ENCODE results near the gene TRAPPC2L. TPM values are rescaled to one million over a fixed set of nuclear protein-coding genes. Genes with fewer than 3 reads are reported as not detected.

Gene TRAPPC2L
- total and polyA plus RNA-seq, 3 experiments from 2014 or later = 90.0 to 106 (median 104) TPM

- POLR2A ChIA-PET = no interaction called here
- no peak overlapping the region for H3K4me3 Mint-ChIP-seq
These were observed 17.8 kb upstream of the TRAPPC2L start for GRCh38 chr16:88839026-88839529.

DNA sequence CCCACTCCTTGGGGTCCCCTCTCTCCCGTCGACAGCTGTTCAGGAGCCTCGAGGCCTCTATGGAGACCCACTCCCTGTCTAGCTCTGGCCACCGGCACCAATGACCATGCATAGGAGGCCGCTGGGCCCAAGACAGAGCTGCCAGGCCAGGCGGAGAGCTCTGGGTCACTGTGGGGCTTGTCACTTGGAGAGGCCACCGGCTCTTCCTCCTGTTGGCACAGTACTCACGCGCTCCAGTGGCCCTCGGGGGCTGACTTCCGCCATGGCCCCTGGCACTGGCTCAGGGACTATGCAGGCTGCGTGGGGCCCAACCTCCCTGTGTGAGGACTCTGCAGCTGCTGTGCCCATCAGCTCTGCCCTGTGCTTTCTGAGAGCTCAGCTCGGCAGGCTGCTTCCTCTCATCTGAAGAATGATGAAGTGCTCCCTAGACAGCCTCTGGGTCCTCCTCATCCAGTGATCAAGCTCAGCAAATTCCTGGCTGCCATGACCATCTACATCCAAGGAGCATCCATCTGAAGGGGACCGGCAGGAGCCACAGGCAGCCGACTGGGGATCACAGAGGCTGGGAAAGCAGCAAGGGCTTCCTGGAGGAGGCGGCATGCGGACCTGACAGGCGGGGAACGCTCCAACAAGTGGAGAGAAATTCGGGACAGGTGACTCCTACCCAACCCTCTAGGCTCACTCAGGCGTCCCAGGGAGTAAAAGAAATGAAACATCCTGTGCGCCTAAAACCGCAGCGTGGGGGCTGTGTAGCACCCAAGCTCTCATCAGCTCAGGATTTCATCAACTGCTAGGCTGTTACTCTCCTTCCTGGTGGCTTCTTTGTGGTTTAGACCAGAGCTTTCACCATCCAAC, 17.0 kb upstream of the TRAPPC2L start:
- peaks cover 0 to 42% (median 3%) of the 10 kb centered on the region in 3 donors for H3K36me3 Mint-ChIP-seq
- no peaks in the 10 kb centered on the region for H3K9me3 Mint-ChIP-seq
- Histone ChIP-seq H3K4me1 (ENCODE audit: insufficient read depth, low read length) (no peaks in the 10 kb centered on the region), H3K9me3 (ENCODE audit: low read length) (no peaks in the 10 kb centered on the region), H3K27me3 (ENCODE audit: insufficient read depth, low read length, poor library complexity, severe bottlenecking) (no peaks in the 10 kb centered on the region), H3K27ac (ENCODE audit: low read depth, low read length) (no peak overlapping the region), H3K4me3 (ENCODE audit: low read length) (no peak overlapping the region), H3K36me3 (ENCODE audit: insufficient read depth, low read length) (no peaks in the 10 kb centered on the region)
- H3K27ac Mint-ChIP-seq = no peak overlapping the region
- peaks cover 0 to 4% (median 0%) of the 10 kb centered on the region in 3 donors for H3K4me1 Mint-ChIP-seq
- POLR2A ChIA-PET = interaction anchor here (0.9 kb wide), 1 partner anchor 25 kb away, joined by 3 read pairs; no protein-coding TSS in a partner anchor
- H3K27me3 Mint-ChIP-seq = no peaks in the 10 kb centered on the region
- CTCF ChIA-PET = interaction anchor here (0.8 kb wide), 1 partner anchor 17 kb away, joined by 4 read pairs; the partner anchor contains the start of genes GALNS and TRAPPC2L
- no peak for DNase-seq
- H3K4me3 Mint-ChIP-seq = no peak overlapping the region

More at GRCh38 chr16:88839026-88839529, 17.8 kb upstream of the TRAPPC2L start:
- Histone ChIP-seq H3K27ac (ENCODE audit: low read depth, low read length) (no peak overlapping the region), H3K36me3 (ENCODE audit: insufficient read depth, low read length) (no peaks in the 10 kb centered on the region), H3K27me3 (ENCODE audit: insufficient read depth, low read length, poor library complexity, severe bottlenecking) (no peaks in the 10 kb centered on the region), H3K4me3 (ENCODE audit: low read length) (no peak overlapping the region), H3K4me1 (ENCODE audit: insufficient read depth, low read length) (no peaks in the 10 kb centered on the region), H3K9me3 (ENCODE audit: low read length) (no peaks in the 10 kb centered on the region)
- Mint-ChIP-seq H3K27me3 (no peaks in the 10 kb centered on the region), H3K27ac (no peak overlapping the region), H3K36me3 (peaks cover 0 to 42% (median 3%) of the 10 kb centered on the region in 3 donors), H3K9me3 (no peaks in the 10 kb centered on the region), H3K4me1 (peaks cover 0 to 4% (median 0%) of the 10 kb centered on the region in 3 donors)
- DNase-seq = no peak
- CTCF ChIA-PET = no interaction called here

- ChIA-PET CTCF (interaction anchor here (0.9 kb wide), 1 partner anchor 8 kb away, joined by 3 read pairs; no protein-coding TSS in a partner anchor), POLR2A (no interaction called here)
- no peaks in the 10 kb centered on the region for H3K4me1 ChIP-seq (ENCODE audit: insufficient read depth, low read length)
- Mint-ChIP-seq H3K9me3 (no peaks in the 10 kb centered on the region), H3K27me3 (no peaks in the 10 kb centered on the region), H3K36me3 (peaks cover 0 to 36% (median 3%) of the 10 kb centered on the region in 3 donors), H3K27ac (no peak overlapping the region), H3K4me1 (peaks cover 0 to 4% (median 0%) of the 10 kb centered on the region in 3 donors), H3K4me3 (no peak overlapping the region)
- H3K36me3 ChIP-seq (ENCODE audit: insufficient read depth, low read length) = no peaks in the 10 kb centered on the region
- no peaks in the 10 kb centered on the region for H3K27me3 ChIP-seq (ENCODE audit: insufficient read depth, low read length, poor library complexity, severe bottlenecking)
- no peak overlapping the region for H3K27ac ChIP-seq (ENCODE audit: low read depth, low read length)
- H3K9me3 ChIP-seq (ENCODE audit: low read length) = no peaks in the 10 kb centered on the region
- DNase-seq = no peak
- no peak overlapping the region for H3K4me3 ChIP-seq (ENCODE audit: low read length)
These were observed 16.2 kb upstream of the TRAPPC2L start for GRCh38 chr16:88840600-88841215.

GRCh38 chr16:88841521-88842307, 15.2 kb upstream of the TRAPPC2L start:
- DNase-seq = no peak
- Mint-ChIP-seq H3K9me3 (no peaks in the 10 kb centered on the region), H3K27ac (no peak overlapping the region), H3K36me3 (peaks cover 0 to 41% (median 3%) of the 10 kb centered on the region in 3 donors), H3K4me1 (peaks cover 0 to 7% (median 0%) of the 10 kb centered on the region in 3 donors), H3K27me3 (no peaks in the 10 kb centered on the region), H3K4me3 (peak overlapping the region in 1 of 7 donors; percentile 27)
- Histone ChIP-seq H3K36me3 (ENCODE audit: insufficient read depth, low read length) (no peaks in the 10 kb centered on the region), H3K27me3 (ENCODE audit: insufficient read depth, low read length, poor library complexity, severe bottlenecking) (no peaks in the 10 kb centered on the region), H3K9me3 (ENCODE audit: low read length) (no peaks in the 10 kb centered on the region), H3K4me3 (ENCODE audit: low read length) (no peak overlapping the region), H3K4me1 (ENCODE audit: insufficient read depth, low read length) (no peaks in the 10 kb centered on the region), H3K27ac (ENCODE audit: low read depth, low read length) (no peak overlapping the region)
- POLR2A ChIA-PET = no interaction called here
- CTCF ChIA-PET = interaction anchor here (0.9 kb wide), 1 partner anchor 7 kb away, joined by 3 read pairs; no protein-coding TSS in a partner anchor

- peaks cover 0 to 7% (median 0%) of the 10 kb centered on the region in 3 donors for H3K4me1 Mint-ChIP-seq
These were observed 14.6 kb upstream of the TRAPPC2L start for GRCh38 chr16:88842308-88842756.

GRCh38 chr16:88842806-88843205, 14.1 kb upstream of the TRAPPC2L start:
- no peaks in the 10 kb centered on the region for H3K9me3 ChIP-seq (ENCODE audit: low read length)
- H3K27ac ChIP-seq (ENCODE audit: low read depth, low read length) = no peak overlapping the region
- H3K27me3 Mint-ChIP-seq = no peaks in the 10 kb centered on the region
- H3K4me1 ChIP-seq (ENCODE audit: insufficient read depth, low read length) = no peaks in the 10 kb centered on the region
- no peaks in the 10 kb centered on the region for H3K36me3 ChIP-seq (ENCODE audit: insufficient read depth, low read length)
- no peaks in the 10 kb centered on the region for H3K9me3 Mint-ChIP-seq
- CTCF ChIA-PET = no interaction called here
- DNase-seq = no peak
- no peaks in the 10 kb centered on the region for H3K27me3 ChIP-seq (ENCODE audit: insufficient read depth, low read length, poor library complexity, severe bottlenecking)
- H3K4me1 Mint-ChIP-seq = peaks cover 0 to 7% (median 0%) of the 10 kb centered on the region in 3 donors
- H3K4me3 Mint-ChIP-seq = no peak overlapping the region
- H3K4me3 ChIP-seq (ENCODE audit: low read length) = no peak overlapping the region
- H3K36me3 Mint-ChIP-seq = peaks cover 0 to 43% (median 3%) of the 10 kb centered on the region in 3 donors
- POLR2A ChIA-PET = no interaction called here
- peak overlapping the region in 1 of 8 donors; percentile 32 for H3K27ac Mint-ChIP-seq

More at GRCh38 chr16:88842308-88842756, 14.6 kb upstream of the TRAPPC2L start:
- Histone ChIP-seq H3K27ac (ENCODE audit: low read depth, low read length) (no peak overlapping the region), H3K9me3 (ENCODE audit: low read length) (no peaks in the 10 kb centered on the region), H3K36me3 (ENCODE audit: insufficient read depth, low read length) (no peaks in the 10 kb centered on the region), H3K4me1 (ENCODE audit: insufficient read depth, low read length) (no peaks in the 10 kb centered on the region), H3K27me3 (ENCODE audit: insufficient read depth, low read length, poor library complexity, severe bottlenecking) (no peaks in the 10 kb centered on the region), H3K4me3 (ENCODE audit: low read length) (no peak overlapping the region)
- ChIA-PET POLR2A (no interaction called here), CTCF (no interaction called here)
- peaks cover 0 to 39% (median 3%) of the 10 kb centered on the region in 3 donors for H3K36me3 Mint-ChIP-seq
- DNase-seq = no peak
- no peak overlapping the region for H3K4me3 Mint-ChIP-seq
- H3K27ac Mint-ChIP-seq = no peak overlapping the region
- no peaks in the 10 kb centered on the region for H3K9me3 Mint-ChIP-seq
- H3K27me3 Mint-ChIP-seq = no peaks in the 10 kb centered on the region

- Histone ChIP-seq H3K27ac (ENCODE audit: low read depth, low read length) (no peak overlapping the region), H3K27me3 (ENCODE audit: insufficient read depth, low read length, poor library complexity, severe bottlenecking) (no peaks in the 10 kb centered on the region), H3K4me1 (ENCODE audit: insufficient read depth, low read length) (no peaks in the 10 kb centered on the region), H3K4me3 (ENCODE audit: low read length) (no peak overlapping the region), H3K9me3 (ENCODE audit: low read length) (no peaks in the 10 kb centered on the region), H3K36me3 (ENCODE audit: insufficient read depth, low read length) (no peaks in the 10 kb centered on the region)
- H3K4me1 Mint-ChIP-seq = peaks cover 0 to 7% (median 0%) of the 10 kb centered on the region in 3 donors
- no peaks in the 10 kb centered on the region for H3K27me3 Mint-ChIP-seq
- peaks cover 0 to 46% (median 3%) of the 10 kb centered on the region in 3 donors for H3K36me3 Mint-ChIP-seq
- ChIA-PET POLR2A (no interaction called here), CTCF (no interaction called here)
- H3K4me3 Mint-ChIP-seq = no peak overlapping the region
- no peaks in the 10 kb centered on the region for H3K9me3 Mint-ChIP-seq
- H3K27ac Mint-ChIP-seq = peak overlapping the region in 1 of 8 donors; percentile 32
- DNase-seq = no peak
These were observed 13.7 kb upstream of the TRAPPC2L start for GRCh38 chr16:88843256-88843655.

All from CD8-positive, alpha-beta memory T cell (primary cell).